SJCRH30 (cell line): Measurements from ENCODE around the gene PCDHB9. TPM values are rescaled to one million over a fixed set of nuclear protein-coding genes. Genes with fewer than 3 reads are reported as not detected.
"Not testable (repeated sequence)": the region's sequence is repeated elsewhere in the genome, so short reads cannot be mapped to it uniquely, and the experiment has no call there.

ENCODE experiments used
- DNase-seq, 2 experiments: peaks; one replicate each; pipeline ENCODE4 v3.0.0-alpha.2; 2015 to 2020
- H3K27ac ChIP-seq: fragments of 250-450 bp; sonication (Bioruptor Pico); 2 replicates; pipeline ENCODE4 v1.5.1; 2020; ENCODE audit warnings: mild to moderate bottlenecking, moderate library complexity
- H3K27me3 ChIP-seq: fragments of 250-450 bp; sonication (Bioruptor Pico); 2 replicates; pipeline ENCODE4 v1.5.1; 2020; ENCODE audit warnings: mild to moderate bottlenecking, moderate library complexity
- H3K36me3 ChIP-seq: fragments of 250-450 bp; sonication (Bioruptor Pico); 2 replicates; pipeline ENCODE4 v1.5.1; 2020; ENCODE audit warnings: mild to moderate bottlenecking, moderate library complexity
- H3K4me1 ChIP-seq: fragments of 250-450 bp; sonication (Bioruptor Pico); 2 replicates; pipeline ENCODE4 v1.5.1; 2020; ENCODE audit warnings: mild to moderate bottlenecking, moderate library complexity
- H3K4me3 ChIP-seq: fragments of 250-450 bp; sonication (Bioruptor Pico); 2 replicates; pipeline ENCODE4 v1.5.1; 2020; ENCODE audit warnings: mild to moderate bottlenecking, moderate library complexity
- H3K9me3 ChIP-seq: fragments of 250-450 bp; sonication (Bioruptor Pico); replicated peaks from 2 replicates; pipeline ENCODE4 v1.5.1; 2020; ENCODE audit warnings: mild to moderate bottlenecking, moderate library complexity
- total RNA-seq: library from RNA; depleted of rRNA; stranded (reverse); fragments of >200 nt; shearing (Covaris generic); gene quantifications from 2 replicates; pipeline ENCODE4 v1.2.3, GENCODE V29; 2014; rRNA removed

The PCDHB9 gene
- 4.9 and 5.1 TPM in 2 replicates for total RNA-seq

GRCh38 chr5:141186897-141187512 is at the start of gene PCDHB9:
Gene PCDHB9, plus strand, starts transcription at chr5:141187161. Its CDS starts 158 bp downstream, at chr5:141187319.
- peak; percentile 46 to 67 for DNase-seq
- H3K27me3 ChIP-seq = no peaks in the 10 kb centered on the region
- H3K9me3 ChIP-seq = no peaks in the 10 kb centered on the region; the same call in 1 of the 2 replicates
- peaks cover 21% of the 10 kb centered on the region for H3K36me3 ChIP-seq
- H3K4me1 ChIP-seq = no peaks in the 10 kb centered on the region
- peak within 1 kb of the TSS; percentile 55 for H3K4me3 ChIP-seq
- H3K27ac ChIP-seq = peak within 1 kb of the TSS; percentile 41; the same call in 1 of the 2 replicates

- not testable (repeated sequence) for H3K36me3 ChIP-seq, H3K4me3 ChIP-seq, H3K9me3 ChIP-seq, DNase-seq, H3K27ac ChIP-seq, H3K27me3 ChIP-seq, H3K4me1 ChIP-seq
These were observed 49.6 kb upstream of the PCDHB9 start for GRCh38 chr5:141137346-141137745.

- H3K4me3 ChIP-seq = no peak within 1 kb of the TSS
These were observed 37.1 kb upstream of the PCDHB9 start, which contains the start of gene PCDHB6 for GRCh38 chr5:141149812-141150211. Gene PCDHB6, plus strand, starts transcription at chr5:141150057. Its CDS starts 201 bp downstream, at chr5:141150258.

GRCh38 chr5:141150224-141150992 is 36.6 kb upstream of the PCDHB9 start:
- H3K4me1 ChIP-seq = no peaks in the 10 kb centered on the region
- H3K4me3 ChIP-seq = no peak overlapping the region
- no peaks in the 10 kb centered on the region for H3K36me3 ChIP-seq
- no peak overlapping the region for H3K27ac ChIP-seq
- no peaks in the 10 kb centered on the region for H3K9me3 ChIP-seq
- H3K27me3 ChIP-seq = 0 out of 2 replicates have a peak, but pooled peaks cover 3% of the 10 kb centered on the region
- DNase-seq = no peak

More at GRCh38 chr5:141149812-141150211, 37.1 kb upstream of the PCDHB9 start, which contains the start of gene PCDHB6:
- Histone ChIP-seq H3K9me3 (no peaks in the 10 kb centered on the region), H3K27me3 (0 out of 2 replicates have a peak, but pooled peaks cover 3% of the 10 kb centered on the region), H3K36me3 (no peaks in the 10 kb centered on the region), H3K4me1 (no peaks in the 10 kb centered on the region), H3K27ac (no peak within 1 kb of the TSS)
- DNase-seq = no peak

GRCh38 chr5:141150993-141151325 is 36.0 kb upstream of the PCDHB9 start:
- no peak for DNase-seq
- Histone ChIP-seq H3K27me3 (0 out of 2 replicates have a peak, but pooled peaks cover 3% of the 10 kb centered on the region), H3K9me3 (no peaks in the 10 kb centered on the region), H3K4me1 (no peaks in the 10 kb centered on the region), H3K36me3 (no peaks in the 10 kb centered on the region), H3K4me3 (no peak overlapping the region), H3K27ac (no peak overlapping the region)

- not testable (repeated sequence) for H3K27ac ChIP-seq, H3K27me3 ChIP-seq, DNase-seq, H3K4me3 ChIP-seq, H3K9me3 ChIP-seq, H3K36me3 ChIP-seq, H3K4me1 ChIP-seq
These were observed 35.3 kb upstream of the PCDHB9 start for GRCh38 chr5:141151632-141152031.

- not testable (repeated sequence) for DNase-seq, H3K4me1 ChIP-seq, H3K27ac ChIP-seq, H3K9me3 ChIP-seq, H3K36me3 ChIP-seq, H3K27me3 ChIP-seq, H3K4me3 ChIP-seq
These were observed 34.9 kb upstream of the PCDHB9 start for GRCh38 chr5:141152096-141152495.

- H3K9me3 ChIP-seq = no peaks in the 10 kb centered on the region
- H3K27ac ChIP-seq = no peak overlapping the region
- H3K36me3 ChIP-seq = no peaks in the 10 kb centered on the region
- no peaks in the 10 kb centered on the region for H3K4me1 ChIP-seq
- peak in 1 of 2 experiments; percentile 34 for DNase-seq
- 0 out of 2 replicates have a peak, but pooled peaks cover 3% of the 10 kb centered on the region for H3K27me3 ChIP-seq
- H3K4me3 ChIP-seq = no peak overlapping the region
These were observed 31.2 kb upstream of the PCDHB9 start for GRCh38 chr5:141155540-141156374.

GRCh38 chr5:141157356-141157755 is 29.6 kb upstream of the PCDHB9 start:
- H3K36me3 ChIP-seq, H3K27ac ChIP-seq, H3K4me1 ChIP-seq, H3K4me3 ChIP-seq, DNase-seq, H3K27me3 ChIP-seq, H3K9me3 ChIP-seq: not testable (repeated sequence)

GRCh38 chr5:141157901-141158300 is 29.1 kb upstream of the PCDHB9 start:
- not testable (repeated sequence) for H3K27ac ChIP-seq, H3K9me3 ChIP-seq, H3K36me3 ChIP-seq, H3K4me3 ChIP-seq, H3K27me3 ChIP-seq, DNase-seq, H3K4me1 ChIP-seq

DNA sequence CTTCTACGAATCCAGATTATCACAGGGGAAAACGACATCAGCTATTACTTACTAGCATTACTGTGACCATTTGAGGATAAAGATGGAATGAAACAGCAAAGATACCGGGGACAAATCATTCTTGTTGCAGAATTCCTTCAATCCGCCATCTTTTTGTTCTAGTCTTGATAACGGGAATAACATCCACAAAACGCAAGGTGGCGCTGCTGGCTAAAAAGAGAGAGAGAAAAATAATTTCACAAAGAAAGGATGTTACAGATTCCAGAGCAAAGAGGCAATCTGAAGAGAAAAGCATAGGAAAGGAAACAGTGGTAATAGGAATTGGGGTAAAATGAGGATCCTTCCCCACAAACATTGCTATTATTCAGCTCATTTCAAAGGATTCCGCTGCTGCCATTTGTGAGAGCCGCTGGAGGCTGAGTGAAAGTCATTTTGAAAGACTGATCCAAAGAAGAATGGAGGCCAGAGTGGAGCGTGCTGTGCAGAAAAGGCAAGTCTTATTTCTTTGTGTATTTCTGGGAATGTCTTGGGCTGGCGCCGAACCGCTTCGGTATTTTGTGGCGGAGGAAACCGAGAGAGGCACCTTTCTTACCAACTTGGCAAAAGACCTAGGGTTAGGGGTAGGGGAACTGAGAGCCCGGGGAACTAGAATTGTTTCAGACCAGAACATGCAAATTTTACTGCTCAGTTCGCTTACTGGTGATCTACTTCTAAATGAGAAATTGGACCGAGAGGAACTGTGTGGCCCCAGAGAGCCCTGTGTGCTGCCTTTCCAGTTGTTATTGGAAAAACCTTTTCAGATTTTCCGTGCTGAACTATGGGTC is 14.4 kb upstream of the PCDHB9 start, which contains the start of gene PCDHB7:
Gene PCDHB7 (plus strand): TSS at position 264 of the 824 bp plus-strand sequence. CDS start 192 bp downstream, at position 456.
- Histone ChIP-seq H3K27ac (no peak within 1 kb of the TSS), H3K4me3 (peak within 1 kb of the TSS; percentile 48), H3K9me3 (0 out of 2 replicates have a peak, but pooled peaks cover 4% of the 10 kb centered on the region), H3K36me3 (no peaks in the 10 kb centered on the region; the same call in 1 of the 2 replicates), H3K27me3 (no peaks in the 10 kb centered on the region), H3K4me1 (peaks cover 3% of the 10 kb centered on the region)
- peak; percentile 52 to 76 for DNase-seq

DNA sequence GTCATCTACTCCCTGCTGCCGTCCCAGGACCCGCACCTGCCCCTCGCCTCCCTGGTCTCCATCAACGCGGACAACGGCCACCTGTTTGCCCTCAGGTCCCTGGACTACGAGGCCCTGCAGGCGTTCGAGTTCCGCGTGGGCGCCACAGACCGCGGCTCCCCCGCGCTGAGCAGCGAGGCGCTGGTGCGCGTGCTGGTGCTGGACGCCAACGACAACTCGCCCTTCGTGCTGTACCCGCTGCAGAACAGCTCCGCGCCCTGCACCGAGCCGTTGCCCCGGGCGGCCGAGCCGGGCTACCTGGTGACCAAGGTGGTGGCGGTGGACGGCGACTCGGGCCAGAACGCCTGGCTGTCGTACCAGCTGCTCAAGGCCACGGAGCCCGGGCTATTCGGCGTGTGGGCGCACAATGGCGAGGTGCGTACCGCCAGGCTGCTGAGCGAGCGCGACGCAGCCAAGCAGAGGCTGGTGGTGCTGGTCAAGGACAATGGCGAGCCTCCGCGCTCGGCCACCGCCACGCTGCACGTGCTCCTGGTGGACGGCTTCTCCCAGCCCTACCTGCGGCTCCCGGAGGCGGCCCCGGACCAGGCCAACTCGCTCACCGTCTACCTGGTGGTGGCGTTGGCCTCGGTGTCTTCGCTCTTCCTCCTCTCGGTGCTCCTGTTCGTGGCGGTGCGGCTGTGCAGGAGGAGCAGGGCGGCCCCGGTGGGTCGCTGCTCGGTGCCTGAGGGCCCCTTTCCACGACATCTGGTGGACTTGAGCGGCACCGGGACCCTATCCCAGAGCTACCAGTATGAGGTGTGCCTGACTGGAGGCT is 12.5 kb upstream of the PCDHB9 start:
- H3K36me3 ChIP-seq, DNase-seq: not testable (repeated sequence)

GRCh38 chr5:141175933-141176332 is 11.0 kb upstream of the PCDHB9 start:
- H3K4me1 ChIP-seq = peaks cover 3% of the 10 kb centered on the region
- no peak overlapping the region for H3K27ac ChIP-seq
- H3K27me3 ChIP-seq = no peaks in the 10 kb centered on the region

More for the DNA sequence above, 12.5 kb upstream of the PCDHB9 start:
- not testable (repeated sequence) for H3K4me1 ChIP-seq, H3K27me3 ChIP-seq, H3K4me3 ChIP-seq, H3K27ac ChIP-seq, H3K9me3 ChIP-seq

More at GRCh38 chr5:141175933-141176332, 11.0 kb upstream of the PCDHB9 start:
- DNase-seq = no peak
- Histone ChIP-seq H3K9me3 (peaks cover 16% of the 10 kb centered on the region; the same call in 1 of the 2 replicates), H3K4me3 (no peak overlapping the region), H3K36me3 (peaks cover 5% of the 10 kb centered on the region)
